NCI-H748 treated with DMSO at 0.1 percent for 48 hours (cell line): ENCODE data around the gene PRICKLE4.
"Not testable (repeated sequence)": the region's sequence is repeated elsewhere in the genome, so short reads cannot be mapped to it uniquely, and the experiment has no call there.

ENCODE experiments used
- DNase-seq: peaks from one replicate; lab custom pipeline; 2025; lab: John Stamatoyannopoulos, UW

PRICKLE4 gene

DNA sequence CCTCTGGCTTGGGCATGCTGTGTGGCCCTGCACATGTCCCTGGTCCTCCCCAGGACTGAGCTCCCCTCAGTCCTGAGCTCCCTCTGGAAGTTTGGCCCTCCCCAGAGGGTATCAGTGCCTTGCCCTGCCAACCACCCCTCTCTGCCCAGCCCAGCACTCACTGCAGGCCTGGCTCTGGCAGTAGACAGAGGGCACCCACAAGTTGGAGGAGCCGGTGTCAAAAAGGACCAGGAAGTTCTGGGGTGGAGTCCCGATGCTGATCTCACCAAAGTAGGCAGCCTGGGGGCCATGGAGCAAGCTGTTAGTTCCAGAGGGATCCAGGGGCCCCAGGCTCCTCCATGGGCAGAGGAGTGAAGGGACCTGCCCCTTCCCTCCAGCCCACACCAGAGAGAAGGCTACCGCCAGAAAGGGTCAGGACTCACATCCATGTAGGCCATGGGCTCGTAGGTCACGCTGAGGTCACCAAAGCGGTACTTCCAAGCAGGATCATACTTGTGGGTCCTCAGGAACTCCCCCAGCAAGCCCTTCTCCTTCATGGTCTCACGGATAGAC lies 36.3 kb upstream of the PRICKLE4 start:
- DNase-seq: no peak

GRCh38 chr6:41746107-41746506 lies 34.5 kb upstream of the PRICKLE4 start:
- DNase-seq: no peak

GRCh38 chr6:41747256-41748101 lies 33.1 kb upstream of the PRICKLE4 start, which contains the start of gene PGC:
PGC (minus strand) TSS chr6:41747397; CDS start chr6:41747334, 63 bp downstream.
- DNase-seq: no peak

GRCh38 chr6:41748102-41748477 lies 32.5 kb upstream of the PRICKLE4 start:
- DNase-seq: no peak

DNA sequence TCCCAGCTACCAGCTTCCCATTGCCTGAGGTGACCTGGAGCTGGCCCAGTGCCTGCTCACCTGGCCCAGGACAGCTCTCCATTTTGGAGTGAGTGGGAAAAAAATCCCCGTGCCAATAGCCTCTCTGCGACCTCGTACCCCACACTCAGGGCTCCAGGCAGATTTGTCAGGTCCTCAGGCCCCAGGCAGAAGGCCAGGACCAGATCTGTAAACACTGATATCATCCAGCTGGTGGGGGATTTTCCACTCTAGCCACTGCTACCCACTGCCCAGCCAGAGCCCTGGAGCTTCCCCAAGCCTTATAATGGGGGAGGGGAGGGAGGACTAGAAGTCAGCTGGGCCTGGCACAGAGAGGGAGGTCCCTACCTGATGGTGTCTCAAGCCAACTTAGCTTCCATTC lies 32.0 kb upstream of the PRICKLE4 start:
- DNase-seq: no peak

GRCh38 chr6:41750374-41750773 lies 30.2 kb upstream of the PRICKLE4 start:
- no peak for DNase-seq

GRCh38 chr6:41755895-41756294 lies 24.7 kb upstream of the PRICKLE4 start:
- DNase-seq: no peak

- DNase-seq: no peak
Measured at GRCh38 chr6:41756354-41756753, 24.2 kb upstream of the PRICKLE4 start.

- no peak for DNase-seq
Measured at GRCh38 chr6:41757271-41757670, 23.3 kb upstream of the PRICKLE4 start.

DNA sequence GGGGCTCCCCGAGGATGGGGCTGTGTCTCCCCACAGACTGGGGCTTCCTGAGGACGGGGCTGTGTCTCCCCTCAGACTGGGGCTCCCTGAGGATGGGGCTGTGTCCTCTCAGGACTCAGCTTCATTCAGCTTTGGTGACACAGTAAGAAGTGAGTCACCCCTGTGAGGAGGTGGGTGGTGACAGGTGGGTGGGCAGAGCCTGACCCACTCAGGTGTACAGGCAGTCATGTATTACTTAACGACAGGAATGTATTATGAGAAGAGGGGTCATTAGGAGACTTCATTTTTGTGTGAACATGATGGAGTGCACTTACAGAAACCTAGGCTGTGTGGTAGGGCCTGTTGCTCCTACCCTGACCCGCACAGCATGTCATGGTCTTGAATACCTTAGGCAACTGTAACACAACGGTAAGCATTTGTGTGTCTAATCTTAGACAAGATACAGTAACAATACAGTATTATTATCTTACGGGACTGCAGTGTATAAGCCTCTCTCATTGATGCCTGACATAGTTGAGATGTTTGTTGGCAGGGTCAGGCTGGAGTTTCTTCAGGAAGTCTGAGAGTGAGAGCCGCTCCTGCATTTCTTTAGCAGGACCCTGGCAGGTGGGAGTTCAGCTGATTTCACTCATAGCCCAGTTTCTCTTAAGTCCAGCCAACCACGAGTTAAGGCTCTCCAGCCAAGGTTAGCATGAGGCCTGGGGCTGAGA lies 22.5 kb upstream of the PRICKLE4 start:
- DNase-seq: no peak

GRCh38 chr6:41758641-41759035 lies 21.9 kb upstream of the PRICKLE4 start:
- no peak for DNase-seq

DNA sequence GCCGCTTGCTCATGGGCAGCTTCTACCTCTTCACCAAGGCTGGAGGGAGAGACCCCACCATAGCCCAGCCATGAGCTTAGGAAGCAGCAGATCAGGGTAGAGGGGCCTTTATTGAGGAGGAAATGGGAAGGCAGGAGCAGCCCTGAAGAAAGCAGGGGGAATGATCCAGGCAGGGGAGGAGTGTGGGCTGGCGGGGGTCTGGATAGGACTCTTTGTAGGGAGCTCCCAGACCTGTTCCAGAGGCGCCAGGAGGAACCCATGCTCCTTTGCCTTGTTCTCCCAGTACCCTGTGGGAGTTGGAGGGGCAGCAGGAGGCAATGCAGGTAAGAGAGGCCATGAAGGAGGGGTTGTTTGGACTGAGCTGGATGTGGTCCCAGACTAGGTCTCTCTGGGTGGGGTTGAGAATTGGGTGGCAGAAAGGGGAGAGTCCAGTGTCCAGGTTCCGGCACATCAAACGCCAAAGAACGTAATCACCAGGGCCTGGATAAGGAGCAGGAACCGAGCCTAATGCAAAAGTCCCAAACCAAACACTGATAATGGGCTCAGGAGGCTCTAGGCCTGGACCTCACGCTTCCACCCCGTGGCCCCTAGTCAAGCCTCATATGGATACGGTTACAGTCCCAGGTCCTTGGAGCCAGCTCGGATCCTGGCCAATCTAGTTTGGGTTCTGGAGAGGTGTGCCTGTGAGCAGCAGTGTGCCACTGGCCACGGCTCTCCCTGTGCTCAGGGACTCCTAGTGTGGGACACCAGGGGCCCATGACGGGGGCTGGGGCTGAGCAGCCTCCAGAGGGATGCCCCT lies 21.3 kb upstream of the PRICKLE4 start:
- no peak for DNase-seq

GRCh38 chr6:41759905-41760579 lies 20.5 kb upstream of the PRICKLE4 start:
- no peak for DNase-seq

GRCh38 chr6:41763470-41763869 lies 17.1 kb upstream of the PRICKLE4 start:
- DNase-seq: no peak

DNA sequence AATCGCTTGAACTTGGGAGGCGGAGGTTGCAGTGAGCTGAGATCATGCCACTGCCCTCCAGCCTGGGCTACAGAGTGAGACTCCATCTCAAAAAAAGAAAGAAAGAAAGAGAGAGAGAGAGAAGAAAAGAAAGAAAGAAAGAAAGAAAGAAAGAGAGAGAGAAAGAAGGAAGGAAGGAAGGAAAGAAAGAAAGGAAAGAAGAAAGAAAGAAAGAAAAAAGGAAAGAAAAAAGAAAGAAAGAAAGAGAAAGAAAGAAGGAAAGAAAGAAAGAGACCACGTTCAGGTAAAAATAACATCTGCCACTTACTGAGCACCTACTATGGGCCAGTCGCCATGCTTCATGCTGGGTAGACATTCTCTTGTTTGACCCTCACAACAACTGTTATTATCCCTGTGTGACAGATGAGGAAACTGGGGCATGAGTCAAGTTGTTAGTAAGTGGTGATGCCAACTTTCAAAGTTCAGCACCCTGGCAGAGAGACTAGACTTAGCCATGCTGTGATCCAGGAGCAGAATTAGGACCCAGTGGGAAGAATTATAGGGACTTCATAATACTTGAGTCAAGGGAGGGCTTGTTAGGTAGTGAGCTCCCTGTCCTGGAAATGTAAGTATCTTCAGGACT lies 14.4 kb upstream of the PRICKLE4 start:
- not testable (repeated sequence) for DNase-seq

DNA sequence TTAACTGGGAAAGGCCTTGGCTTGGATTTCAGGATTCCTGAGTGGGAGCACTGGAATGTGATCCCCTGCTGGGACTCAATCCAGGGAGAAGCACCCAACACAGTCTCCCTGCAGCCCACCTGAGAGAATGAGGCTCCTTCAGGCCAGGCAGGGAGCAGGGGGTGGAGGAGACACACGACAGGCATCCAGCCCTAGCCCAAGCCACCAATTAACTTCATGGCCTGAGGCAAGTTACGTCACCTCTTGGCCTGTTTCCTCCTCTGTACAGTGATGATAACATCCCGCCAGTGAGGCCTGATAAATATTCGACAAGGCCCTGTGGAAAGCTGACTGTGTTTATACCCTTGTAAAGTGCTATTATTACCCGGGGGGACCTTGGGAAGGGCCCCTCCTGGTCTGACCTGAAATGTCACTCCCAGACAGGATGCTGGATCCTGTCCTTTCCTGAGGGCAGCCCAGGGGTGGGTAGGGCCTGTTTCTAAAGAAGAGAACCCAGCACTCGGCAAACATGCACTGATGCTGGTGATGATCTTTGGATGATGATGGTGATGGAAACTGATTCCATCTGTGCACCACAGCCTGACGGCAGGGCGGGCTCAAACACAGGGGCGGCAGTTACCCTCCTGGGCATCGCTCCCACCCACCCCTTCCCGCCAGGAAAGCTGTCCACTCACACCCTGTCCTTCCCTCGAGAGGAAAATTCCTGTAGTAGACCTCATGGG lies 13.3 kb upstream of the PRICKLE4 start:
- no peak for DNase-seq

GRCh38 chr6:41768545-41769308 lies 11.9 kb upstream of the PRICKLE4 start:
- no peak for DNase-seq

GRCh38 chr6:41769376-41769775 lies 11.2 kb upstream of the PRICKLE4 start:
- DNase-seq: no peak

DNA sequence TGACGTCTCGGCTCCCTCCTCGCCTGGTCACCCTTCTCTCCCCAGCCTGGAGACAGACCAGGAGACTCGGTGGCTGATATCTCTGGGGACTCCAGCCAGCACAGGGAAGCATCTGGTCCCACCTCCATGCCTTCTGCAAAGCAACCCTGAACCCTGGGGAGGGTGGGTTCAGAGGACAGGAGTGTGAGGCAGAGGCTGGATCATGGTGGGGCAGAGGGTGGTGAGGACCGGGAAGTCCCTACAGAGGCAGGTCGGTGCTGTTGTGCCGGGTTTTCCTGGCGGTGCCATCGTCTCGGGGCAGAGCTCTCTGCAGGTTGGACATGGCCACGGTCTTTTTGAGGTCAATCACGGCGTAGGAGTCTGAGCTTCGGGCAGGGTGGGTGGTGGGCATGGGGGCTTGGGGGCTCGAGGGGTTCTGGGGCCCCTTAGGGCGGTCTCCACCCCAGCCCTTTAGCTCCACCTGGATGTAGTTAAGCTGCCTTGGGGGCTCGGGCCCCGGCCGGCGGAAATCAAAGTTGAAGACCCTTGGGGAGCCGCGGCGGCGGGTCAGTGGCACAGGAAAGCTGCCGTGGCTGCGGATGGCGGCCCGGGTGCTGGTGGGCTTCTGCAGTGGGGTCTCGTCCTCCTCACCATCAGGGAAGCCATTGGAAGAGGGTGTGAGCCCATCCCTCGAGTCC lies 10.1 kb upstream of the PRICKLE4 start:
- DNase-seq: no peak
